ENCODE data around the gene PRMT5.

PRMT5 gene

GRCh38 chr14:22872833-22873520 is 56.2 kb downstream of the PRMT5 start:
- no peak for DNase-seq (ENCODE audit: extremely low spot score)

GRCh38 chr14:22872033-22872832 is 56.9 kb downstream of the PRMT5 start:
- CTCF ChIA-PET, result interaction anchor here (0.5 to 3.6 kb wide), 14 partner anchors 9 to 89 kb away, joined by 3 to 30 read pairs (median 4); partner anchors contain the start of genes HAUS4 and REM2
- POLR2A ChIA-PET, result interaction anchor here (0.9 to 4.3 kb wide), 7 partner anchors 10 to 106 kb away, joined by 3 to 37 read pairs (median 5); partner anchors contain the start of genes OXA1L and REM2
- peak; percentile 82 for DNase-seq (ENCODE audit: extremely low spot score)
- TF ChIP-seq SUZ12 (IDR thresholded peaks at IDR 0.05), result no peak
- TF ChIP-seq FOXM1 (IDR thresholded peaks at IDR 0.05; ENCODE audit: borderline replicate concordance), result no peak
- no peak for TF ChIP-seq L3MBTL2 (conservative IDR thresholded peaks at IDR 0.05)
- TF ChIP-seq LEF1 (IDR thresholded peaks at IDR 0.05; ENCODE audit: borderline replicate concordance), result no peak
- no peak for TF ChIP-seq FOXK2 (IDR thresholded peaks at IDR 0.05)
- TF ChIP-seq ARNT (IDR thresholded peaks at IDR 0.05), result no peak
- no peak for TF ChIP-seq HDGF (IDR thresholded peaks at IDR 0.05; ENCODE audit: borderline replicate concordance)
- TF ChIP-seq FOXA1 (IDR thresholded peaks at IDR 0.05), result no peak
- no peak for TF ChIP-seq SP1 (IDR thresholded peaks at IDR 0.05)
- no peak for TF ChIP-seq NFRKB (IDR thresholded peaks at IDR 0.05)
- TF ChIP-seq PKNOX1 (IDR thresholded peaks at IDR 0.05), result no peak
- no peak for TF ChIP-seq BHLHE40 (IDR thresholded peaks at IDR 0.05; ENCODE audit: borderline replicate concordance)
- no peak for TF ChIP-seq ZNF384 (IDR thresholded peaks at IDR 0.05)
- TF ChIP-seq TARDBP (IDR thresholded peaks at IDR 0.05), result no peak
- no peak for TF ChIP-seq CTBP1 (IDR thresholded peaks at IDR 0.05; ENCODE audit: borderline replicate concordance)
- no peak for TF ChIP-seq ELF4 (IDR thresholded peaks at IDR 0.05)

More at GRCh38 chr14:22872833-22873520, 56.2 kb downstream of the PRMT5 start:
- ChIA-PET POLR2A (interaction anchor here (1.7 to 4.3 kb wide), 4 partner anchors 9 to 107 kb away, joined by 4 to 37 read pairs (median 12); partner anchors contain the start of genes OXA1L and REM2), CTCF (interaction anchor here (0.5 to 3.6 kb wide), 14 partner anchors 8 to 1801 kb away, joined by 3 to 30 read pairs (median 4); partner anchors contain the start of genes HAUS4 and REM2)
- TF ChIP-seq ZNF384 (IDR thresholded peaks at IDR 0.05), result no peak
- TF ChIP-seq ELF4 (IDR thresholded peaks at IDR 0.05), result no peak
- no peak for TF ChIP-seq ARNT (IDR thresholded peaks at IDR 0.05)
- no peak for TF ChIP-seq HDGF (IDR thresholded peaks at IDR 0.05; ENCODE audit: borderline replicate concordance)
- TF ChIP-seq L3MBTL2 (conservative IDR thresholded peaks at IDR 0.05), result no peak

GRCh38 chr14:22871224-22872032 is 57.7 kb downstream of the PRMT5 start, which contains the start of gene LRP10:
TSS of gene LRP10 (plus strand) at chr14:22871740. CDS start at chr14:22872304, 564 bp downstream.
- POLR2A ChIA-PET, result interaction anchor here (0.6 to 4.3 kb wide), 13 partner anchors 10 to 188 kb away, joined by 3 to 37 read pairs (median 4); partner anchors contain the start of genes HAUS4 and OXA1L
- CTCF ChIA-PET, result interaction anchor here (0.6 to 3.6 kb wide), 8 partner anchors 10 to 77 kb away, joined by 3 to 30 read pairs (median 8); partner anchors contain the start of gene REM2
- DNase-seq (ENCODE audit: extremely low spot score), result peak; percentile 84
- TF ChIP-seq L3MBTL2 (conservative IDR thresholded peaks at IDR 0.05) (no peak), PKNOX1 (IDR thresholded peaks at IDR 0.05) (peak; percentile 98), SP1 (IDR thresholded peaks at IDR 0.05) (0 out of 2 replicates have a peak, but pooled peaks have one; percentile 22)

- ChIA-PET CTCF (interaction anchor here (1.2 to 3.6 kb wide), 6 partner anchors 9 to 59 kb away, joined by 3 to 30 read pairs (median 8); partner anchors contain the start of gene REM2), POLR2A (interaction anchor here (0.6 to 4.3 kb wide), 11 partner anchors 11 to 188 kb away, joined by 3 to 37 read pairs (median 4); partner anchors contain the start of gene HAUS4)
- no peak for TF ChIP-seq TARDBP (IDR thresholded peaks at IDR 0.05)
- TF ChIP-seq L3MBTL2 (conservative IDR thresholded peaks at IDR 0.05), result no peak
- no peak for TF ChIP-seq SUZ12 (IDR thresholded peaks at IDR 0.05)
- no peak for TF ChIP-seq CTBP1 (IDR thresholded peaks at IDR 0.05; ENCODE audit: borderline replicate concordance)
- no peak for TF ChIP-seq NFRKB (IDR thresholded peaks at IDR 0.05)
- no peak for TF ChIP-seq ARNT (IDR thresholded peaks at IDR 0.05)
- no peak for TF ChIP-seq PKNOX1 (IDR thresholded peaks at IDR 0.05)
- TF ChIP-seq FOXK2 (IDR thresholded peaks at IDR 0.05), result no peak
- TF ChIP-seq HDGF (IDR thresholded peaks at IDR 0.05; ENCODE audit: borderline replicate concordance), result no peak
- no peak for TF ChIP-seq ELF4 (IDR thresholded peaks at IDR 0.05)
- TF ChIP-seq SP1 (IDR thresholded peaks at IDR 0.05), result no peak
- no peak for DNase-seq (ENCODE audit: extremely low spot score)
Observed at GRCh38 chr14:22870811-22871223, 58.4 kb downstream of the PRMT5 start.

Data from HEK293T (cell line).